Left renal cortex interstitium (tissue), 4 donors: ENCODE measurements around the gene FBXO11. TPM values are rescaled to one million over a fixed set of nuclear protein-coding genes. Genes with fewer than 3 reads are reported as not detected.
"Not testable (repeated sequence)": the region's sequence is repeated elsewhere in the genome, so short reads cannot be mapped to it uniquely, and the experiment has no call there.

Experiments used
- DNase-seq, 4 donors: peaks; one replicate each; pipeline ENCODE4 v3.0.0-alpha.2; 2013; ENCODE audit warnings: low read depth in 4 of 4, low spot score in 2 of 4, missing footprints in 1 of 4
- polyA plus RNA-seq, 4 donors: library from polyadenylated mRNA; unstranded; fragments of 120-200 nt; gene quantifications; one replicate each; pipeline ENCODE4 v1.2.1, GENCODE V29; 2013; ENCODE audit not compliant: insufficient read length in 4 of 4

FBXO11 gene
- polyA plus RNA-seq, result 100 to 1,000 TPM in 1 of 4 donors, 10 to 100 TPM in 3; 70.5 to 101 (median 78.7) TPM

GRCh38 chr2:47906157-47907038 lies at the start of gene FBXO11:
Gene FBXO11, minus strand, starts transcription at chr2:47906498. Its CDS starts 778 bp downstream, at chr2:47905720.
- peak; percentile 92 to 95 (median 94) for DNase-seq

GRCh38 chr2:47950340-47951301 lies 44.3 kb upstream of the FBXO11 start:
- no peak for DNase-seq

GRCh38 chr2:47946593-47946992 lies 40.3 kb upstream of the FBXO11 start:
- no peak for DNase-seq

GRCh38 chr2:47945046-47945781 lies 38.9 kb upstream of the FBXO11 start:
- DNase-seq, result no peak

- DNase-seq, result no peak
Observed at GRCh38 chr2:47941936-47942335, 35.6 kb upstream of the FBXO11 start.

GRCh38 chr2:47937677-47938076 lies 31.4 kb upstream of the FBXO11 start:
- no peak for DNase-seq

GRCh38 chr2:47935071-47935470 lies 28.8 kb upstream of the FBXO11 start:
- no peak for DNase-seq

- DNase-seq, result no peak
Observed at GRCh38 chr2:47918043-47918442, 11.7 kb upstream of the FBXO11 start.

- no peak for DNase-seq
Observed at GRCh38 chr2:47917276-47917961, 11.1 kb upstream of the FBXO11 start.

GRCh38 chr2:47916412-47916811 lies 10.1 kb upstream of the FBXO11 start:
- no peak for DNase-seq

- DNase-seq, result not testable (repeated sequence)
Observed at GRCh38 chr2:47910662-47911061, 4.4 kb upstream of the FBXO11 start.

GRCh38 chr2:47908682-47909081 lies 2.4 kb upstream of the FBXO11 start:
- no peak for DNase-seq

GRCh38 chr2:47907039-47907781 lies 912 bp upstream of the FBXO11 start:
- DNase-seq, result no peak

- peak in 2 of 4 donors; percentile 29 to 32 for DNase-seq
Observed at GRCh38 chr2:47905386-47906156, 727 bp downstream of the FBXO11 start.

GRCh38 chr2:47903781-47904490 lies 2.4 kb downstream of the FBXO11 start:
- no peak for DNase-seq

GRCh38 chr2:47901892-47902291 lies 4.4 kb downstream of the FBXO11 start:
- DNase-seq, result not testable (repeated sequence)

GRCh38 chr2:47900857-47901256 lies 5.4 kb downstream of the FBXO11 start:
- DNase-seq, result no peak
